NCI-H2081 treated with DMSO at 0.1 percent for 48 hours (cell line): Measurements from ENCODE around the gene FMN2.

ENCODE experiments used
- DNase-seq: peaks from one replicate; lab custom pipeline; 2025; lab: John Stamatoyannopoulos, UW

Gene FMN2

DNA sequence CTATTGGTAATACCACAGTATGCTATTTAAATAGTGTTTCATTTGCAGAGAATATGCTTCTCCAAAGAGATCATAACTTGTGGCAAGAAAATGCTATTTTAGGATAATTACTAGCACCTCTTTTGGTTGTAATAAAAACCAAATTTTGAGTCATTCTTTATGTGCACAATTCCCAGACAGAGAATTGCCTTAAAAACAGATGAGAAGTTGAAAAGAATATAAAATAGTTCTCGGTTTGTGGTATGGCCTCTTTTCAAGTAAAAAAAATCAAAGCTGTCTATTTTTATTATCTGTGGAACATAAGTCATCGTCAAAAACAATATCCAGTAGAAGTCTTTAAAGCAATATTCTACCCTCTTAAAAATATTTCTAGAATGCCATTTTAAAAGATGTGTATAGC, 334.4 kb downstream of the FMN2 start:
- no peak for DNase-seq

GRCh38 chr1:240435996-240436566, 344.4 kb downstream of the FMN2 start:
- no peak for DNase-seq

GRCh38 chr1:240441669-240442068, 350.0 kb downstream of the FMN2 start:
- no peak for DNase-seq

GRCh38 chr1:240445369-240445768, 353.7 kb downstream of the FMN2 start:
- DNase-seq, result no peak

DNA sequence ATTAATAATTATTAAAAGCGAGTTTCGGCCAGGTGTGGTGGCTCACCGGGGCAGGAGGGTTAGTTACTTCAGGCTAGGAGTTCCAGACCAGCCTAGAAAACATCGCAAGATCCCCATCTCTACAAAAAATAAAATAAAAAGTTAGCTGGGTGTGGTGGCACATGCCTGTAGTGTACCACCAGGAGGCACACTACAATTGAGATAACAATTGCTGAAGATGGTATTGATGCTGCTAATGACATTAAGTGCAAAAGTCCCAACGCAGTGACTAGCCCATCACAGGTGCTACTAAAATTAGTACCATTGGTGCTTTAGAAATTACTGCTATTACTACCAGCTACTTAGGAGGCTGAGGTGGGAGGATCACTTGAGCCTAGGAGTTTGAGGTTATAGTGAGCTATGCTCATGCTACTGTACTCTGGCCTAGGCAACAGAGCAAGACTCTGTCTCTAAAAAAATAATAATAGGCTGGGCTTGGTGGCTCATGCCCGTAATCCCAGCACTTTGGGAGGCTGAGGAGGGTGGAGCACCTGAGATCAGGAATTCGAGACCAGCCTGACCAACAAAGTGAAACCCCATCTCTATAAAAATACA, 363.6 kb downstream of the FMN2 start:
- DNase-seq, result no peak

DNA sequence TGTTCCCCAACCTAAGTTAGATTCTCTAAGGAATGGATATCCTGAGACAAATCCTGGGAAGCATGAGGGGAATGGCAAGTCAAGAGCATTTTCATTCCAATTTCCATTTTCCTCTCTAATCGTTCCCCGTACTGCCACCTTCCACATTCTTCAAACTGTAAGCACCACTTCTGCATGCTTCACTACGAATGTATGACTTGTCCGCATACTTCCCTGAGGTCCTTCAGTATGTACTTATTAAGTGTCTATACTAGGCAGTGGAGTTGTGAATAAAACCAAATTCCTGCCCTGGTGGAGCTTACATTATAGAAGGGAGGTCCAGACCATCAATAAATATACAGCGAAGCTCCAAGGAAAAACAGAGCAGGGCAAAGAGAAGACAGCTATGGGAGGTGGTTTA, 365.5 kb downstream of the FMN2 start:
- no peak for DNase-seq

DNA sequence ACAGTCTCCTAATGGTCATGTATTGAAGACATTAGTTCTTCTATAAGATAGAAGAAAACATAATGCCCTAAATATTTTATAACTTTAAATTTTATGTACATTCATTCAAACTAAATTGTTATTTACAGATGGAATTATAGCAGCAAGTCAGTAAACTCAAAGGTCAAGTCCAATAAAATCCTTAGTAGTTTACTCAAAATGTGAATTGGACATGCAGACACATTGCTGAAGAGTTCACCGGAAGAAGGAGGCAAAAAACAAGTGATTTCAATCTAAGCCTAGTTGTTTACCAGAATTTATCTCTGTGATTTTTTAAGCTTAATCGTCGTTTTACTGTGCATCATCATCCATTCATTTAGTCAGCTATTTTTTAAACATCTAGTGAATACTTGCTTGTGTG, 370.6 kb downstream of the FMN2 start:
- no peak for DNase-seq

GRCh38 chr1:240462766-240463395, 371.2 kb downstream of the FMN2 start:
- no peak for DNase-seq

- DNase-seq, result no peak
These were observed 372.4 kb downstream of the FMN2 start for GRCh38 chr1:240464099-240464498.

DNA sequence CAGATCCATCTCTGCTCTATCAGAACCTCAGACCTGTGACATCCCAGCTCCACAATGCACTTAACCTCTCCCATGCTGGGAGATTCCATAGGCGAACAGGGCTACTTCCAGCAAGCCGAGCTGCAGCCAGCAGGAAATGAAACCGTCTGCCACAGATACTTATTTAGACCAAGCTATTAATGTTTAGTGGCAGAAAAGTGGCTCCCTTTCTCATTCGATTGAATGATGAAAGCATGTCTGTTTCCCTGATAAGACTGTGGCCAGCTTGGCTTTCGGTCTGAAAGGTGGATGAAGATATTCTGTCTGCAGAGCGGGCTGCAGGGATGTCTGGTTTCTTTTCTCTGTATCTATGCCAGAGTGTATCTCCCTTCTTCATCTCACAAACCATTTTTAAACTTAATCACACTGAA, 373.9 kb downstream of the FMN2 start:
- DNase-seq, result no peak

- no peak for DNase-seq
These were observed 374.8 kb downstream of the FMN2 start for GRCh38 chr1:240466509-240466908.

- DNase-seq, result no peak
These were observed 376.2 kb downstream of the FMN2 start for GRCh38 chr1:240467895-240468294.

DNA sequence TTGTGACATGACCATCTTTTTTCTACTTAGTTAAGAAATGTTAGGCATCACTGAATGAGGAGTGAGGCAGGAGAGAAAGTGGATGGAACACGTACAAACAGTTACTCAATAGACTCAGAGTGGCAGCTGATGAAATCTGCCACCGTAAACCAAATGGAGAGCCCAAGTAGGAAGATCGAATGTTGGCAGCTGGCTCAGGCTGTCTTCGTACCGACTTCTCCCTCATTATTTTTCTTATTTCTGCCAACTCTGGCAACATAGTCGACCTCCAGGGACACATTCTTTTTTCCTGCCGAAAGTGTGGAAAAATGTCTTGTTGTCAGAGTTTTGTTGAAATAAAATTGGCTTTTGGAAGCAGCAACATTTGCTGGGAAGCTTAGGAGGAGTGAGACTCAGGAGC, 377.0 kb downstream of the FMN2 start:
- DNase-seq, result no peak

- DNase-seq, result no peak
These were observed 382.5 kb downstream of the FMN2 start for GRCh38 chr1:240474133-240474614.

GRCh38 chr1:240475832-240476231, 384.1 kb downstream of the FMN2 start:
- no peak for DNase-seq

DNA sequence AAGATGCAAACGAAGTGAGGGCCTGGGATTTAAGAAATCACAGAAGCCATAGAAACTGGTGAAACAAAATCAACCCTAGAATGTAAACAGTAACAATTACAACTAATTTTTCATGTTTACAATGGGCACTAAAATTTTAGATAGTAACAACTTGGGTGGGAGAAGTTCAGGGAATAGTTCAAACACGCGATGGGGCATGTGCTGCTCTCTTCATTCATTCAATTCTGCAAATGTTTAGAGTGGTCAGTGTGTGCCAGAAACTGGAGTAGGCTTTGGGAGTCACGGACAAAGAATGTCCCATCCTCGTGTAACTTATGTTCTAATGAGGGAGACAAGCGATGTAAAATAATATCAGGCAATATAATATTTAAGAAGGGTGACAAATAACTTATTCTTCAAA, 386.9 kb downstream of the FMN2 start:
- DNase-seq, result no peak

DNA sequence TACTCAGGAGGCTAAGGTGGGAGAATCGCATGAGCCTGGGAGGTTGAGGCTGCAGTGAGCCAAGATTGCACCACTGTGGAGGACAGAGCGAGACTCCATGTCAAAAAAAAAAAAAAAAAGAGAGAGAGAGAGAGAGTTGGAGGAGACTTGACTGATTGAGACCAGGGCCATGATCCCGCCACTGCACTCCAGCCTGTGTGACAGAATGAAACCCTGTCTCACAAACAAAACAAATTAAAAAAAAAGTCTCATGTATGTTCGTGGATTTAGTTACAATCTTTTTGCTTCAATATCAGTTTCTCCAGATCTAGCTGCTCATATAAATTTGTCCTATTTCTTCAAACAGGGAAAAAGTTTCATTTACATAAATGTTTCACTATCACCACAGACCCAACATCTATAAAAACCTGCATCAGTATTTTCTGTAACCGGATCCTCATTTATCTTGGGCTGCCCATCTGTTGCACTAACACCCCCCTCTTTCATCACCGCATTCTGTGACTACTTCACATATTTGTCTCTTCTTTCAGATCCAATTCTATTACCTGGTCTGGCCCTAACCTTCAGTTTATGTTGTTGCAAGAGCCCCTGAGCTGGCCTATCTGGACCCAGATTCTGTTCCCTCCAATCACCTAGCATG, 393.2 kb downstream of the FMN2 start:
- no peak for DNase-seq

GRCh38 chr1:240486611-240487010, 394.9 kb downstream of the FMN2 start:
- DNase-seq, result no peak

- DNase-seq, result no peak
These were observed 395.8 kb downstream of the FMN2 start for GRCh38 chr1:240487493-240487892.

DNA sequence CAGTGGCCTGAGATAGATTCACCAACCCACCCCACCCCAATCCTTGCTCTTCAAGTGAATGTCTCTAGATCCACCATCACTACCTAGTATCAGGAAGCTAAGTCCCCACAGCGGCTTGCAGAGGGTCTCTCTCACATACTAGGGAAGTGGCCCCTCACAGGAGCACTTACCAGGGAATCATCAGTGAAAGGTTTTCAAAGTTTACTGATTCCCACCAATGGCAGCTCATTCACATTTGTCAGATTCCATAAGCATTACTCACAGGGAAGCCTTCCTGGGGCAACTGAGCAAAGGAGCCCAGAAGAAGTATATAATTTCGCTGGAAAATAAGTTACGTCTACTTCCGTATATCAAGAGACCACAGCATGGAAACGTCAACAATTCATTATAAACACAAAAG, 399.5 kb downstream of the FMN2 start:
- DNase-seq, result no peak

DNA sequence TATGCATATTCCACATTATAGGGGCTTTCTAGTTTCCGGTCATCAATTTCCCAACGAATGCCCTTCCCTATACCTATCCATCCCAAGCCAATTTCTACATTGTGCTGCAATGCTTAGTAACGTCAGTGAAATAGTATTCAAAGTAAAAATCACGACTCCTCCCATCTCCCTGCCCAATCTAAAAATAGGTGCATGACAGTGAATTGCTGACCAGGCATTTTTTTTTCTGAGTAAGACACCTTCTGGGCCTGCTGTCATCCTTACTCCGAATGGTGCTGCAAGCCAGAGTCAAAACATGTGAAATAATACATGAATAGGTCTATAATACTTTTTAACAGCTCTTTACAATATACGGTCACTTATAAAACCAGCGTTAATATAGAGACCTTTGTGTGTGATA, 400.1 kb downstream of the FMN2 start:
- DNase-seq, result no peak

DNA sequence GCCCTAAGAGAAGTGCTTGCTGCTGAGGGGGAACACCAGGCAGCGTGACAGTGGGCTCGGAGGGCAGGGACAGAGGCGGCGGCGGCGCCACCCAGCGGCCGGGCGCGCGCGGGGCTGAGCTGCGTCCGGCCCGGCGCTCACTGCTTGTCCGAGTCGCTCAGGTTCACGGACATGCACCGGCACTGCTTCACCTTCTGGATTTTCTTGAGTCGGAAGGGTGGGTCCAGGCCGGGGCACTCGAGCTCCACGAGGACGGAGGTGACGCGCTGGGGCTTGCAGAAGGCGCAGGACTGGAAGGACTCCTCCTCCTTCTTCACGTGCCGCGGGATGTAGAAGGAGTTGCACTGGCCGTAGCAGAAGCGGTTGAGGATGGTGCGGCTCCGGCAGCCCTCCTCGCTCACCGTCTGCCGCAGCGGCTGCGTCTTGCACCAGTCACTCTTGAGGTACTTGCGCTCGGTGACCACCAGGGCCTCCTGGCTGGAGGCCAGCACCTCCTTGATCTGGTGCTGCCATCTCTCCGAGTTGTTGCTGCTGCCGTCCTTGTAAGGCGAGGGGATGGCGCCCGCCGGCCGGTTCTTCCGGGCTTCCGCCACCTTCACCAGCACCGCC, 401.3 kb downstream of the FMN2 start:
- DNase-seq, result no peak

- DNase-seq, result no peak
These were observed 403.9 kb downstream of the FMN2 start for GRCh38 chr1:240495601-240496000.
